Measurements from ENCODE around the gene CYP4F8. TPM values are rescaled to one million over a fixed set of nuclear protein-coding genes. Genes with fewer than 3 reads are reported as not detected.

CYP4F8 gene
- total RNA-seq = not detected

GRCh38 chr19:15614507-15615379, at the start of gene CYP4F8:
CYP4F8 (plus strand) TSS chr19:15615218; CDS start chr19:15615617, 399 bp downstream.
- no peak for TF ChIP-seq CTCF (IDR thresholded peaks at IDR 0.05; ENCODE audit: low read depth)

GRCh38 chr19:15570420-15570819, 44.6 kb upstream of the CYP4F8 start:
- no peak for TF ChIP-seq CTCF (IDR thresholded peaks at IDR 0.05; ENCODE audit: low read depth)

- no peak for TF ChIP-seq CTCF (IDR thresholded peaks at IDR 0.05; ENCODE audit: low read depth)
Measured at GRCh38 chr19:15575406-15575805, 39.6 kb upstream of the CYP4F8 start.

GRCh38 chr19:15576526-15577156, 38.4 kb upstream of the CYP4F8 start:
- no peak for TF ChIP-seq CTCF (IDR thresholded peaks at IDR 0.05; ENCODE audit: low read depth)

- TF ChIP-seq CTCF (IDR thresholded peaks at IDR 0.05; ENCODE audit: low read depth) = no peak
Measured at GRCh38 chr19:15577184-15577771, 37.7 kb upstream of the CYP4F8 start.

GRCh38 chr19:15583346-15583745, 31.7 kb upstream of the CYP4F8 start:
- TF ChIP-seq CTCF (IDR thresholded peaks at IDR 0.05; ENCODE audit: low read depth) = no peak

GRCh38 chr19:15584095-15584494, 30.9 kb upstream of the CYP4F8 start:
- no peak for TF ChIP-seq CTCF (IDR thresholded peaks at IDR 0.05; ENCODE audit: low read depth)
